Mesenchymal stem cell (in vitro differentiated cells and primary cell): ENCODE data around the gene MUC5AC.

ENCODE experiments used
- DNase-seq: peaks from one replicate; pipeline ENCODE4 v3.0.0-alpha.2; 2013
- H2AFZ ChIP-seq: one replicate; pipeline ENCODE4 v1.6.1; 2013; ENCODE audit warnings: low read depth, mild to moderate bottlenecking, control low read depth, inconsistent platforms, low read length, moderate library complexity
- H2AK5ac ChIP-seq: 2 replicates; pipeline ENCODE4 v1.6.1; 2013; ENCODE audit warnings: low read length, moderate library complexity, mild to moderate bottlenecking, inconsistent platforms; ENCODE audit not compliant: severe bottlenecking
- H2BK120ac ChIP-seq: one replicate; pipeline ENCODE4 v1.6.1; 2013; ENCODE audit warnings: low read depth, mild to moderate bottlenecking, inconsistent platforms, low read length, moderate library complexity
- H2BK12ac ChIP-seq, 2 experiments: one replicate each; pipeline ENCODE4 v1.6.1; 2013; ENCODE audit warnings: inconsistent platforms in 2 of 2, low read length in 2 of 2, mild to moderate bottlenecking in 2 of 2, moderate library complexity in 2 of 2, control low read depth in 1 of 2
- H2BK15ac ChIP-seq: one replicate; pipeline ENCODE4 v1.6.1; 2013; ENCODE audit warnings: mild to moderate bottlenecking, low read depth, inconsistent platforms; ENCODE audit not compliant: poor library complexity, severe bottlenecking
- H2BK5ac ChIP-seq: 2 replicates; pipeline ENCODE4 v1.6.1; 2013; ENCODE audit warnings: low read depth, mild to moderate bottlenecking, low read length, control low read depth, inconsistent platforms; ENCODE audit not compliant: poor library complexity, severe bottlenecking
- H3K14ac ChIP-seq, 2 experiments: one replicate each; pipeline ENCODE4 v1.6.1; 2013; ENCODE audit warnings: inconsistent platforms in 2 of 2, low read length in 2 of 2, control low read depth in 1 of 2, mild to moderate bottlenecking in 1 of 2, moderate library complexity in 1 of 2
- H3K18ac ChIP-seq, 2 experiments: one replicate each; pipeline ENCODE4 v1.6.1; 2013; ENCODE audit warnings: inconsistent platforms in 2 of 2, low read length in 2 of 2, control low read depth in 1 of 2, low read depth in 1 of 2, mild to moderate bottlenecking in 1 of 2
- H3K23ac ChIP-seq, 2 experiments: one replicate each; pipeline ENCODE4 v1.6.1; 2013; ENCODE audit warnings: inconsistent platforms in 2 of 2, low read length in 2 of 2, mild to moderate bottlenecking in 2 of 2, moderate library complexity in 2 of 2, control low read depth in 1 of 2
- H3K27ac ChIP-seq: 2 replicates; pipeline ENCODE4 v1.5.1; 2013; ENCODE audit warnings: mild to moderate bottlenecking, moderate library complexity, low read length, control low read depth, inconsistent platforms; ENCODE audit not compliant: poor library complexity, severe bottlenecking
- H3K27me3 ChIP-seq, 2 experiments: 2 replicates each; pipeline versions ENCODE4 v1.6.1 to v1.7.0; 2013; ENCODE audit warnings: low read length in 2 of 2, mild to moderate bottlenecking in 2 of 2, moderate library complexity in 2 of 2, control low read depth in 1 of 2, inconsistent platforms in 1 of 2; ENCODE audit not compliant: control insufficient read depth in 1 of 2, insufficient read depth in 1 of 2
- H3K36me3 ChIP-seq, 2 experiments: 2 replicates each; pipeline versions ENCODE4 v1.6.1 to v1.7.0; 2013; ENCODE audit warnings: low read length in 2 of 2, control low read depth in 1 of 2, inconsistent platforms in 1 of 2, low read depth in 1 of 2, mild to moderate bottlenecking in 1 of 2; ENCODE audit not compliant: insufficient read depth in 2 of 2, control insufficient read depth in 1 of 2
- H3K4ac ChIP-seq, 2 experiments: one replicate each; pipeline ENCODE4 v1.6.1; 2013; ENCODE audit warnings: inconsistent platforms in 2 of 2, low read length in 2 of 2, mild to moderate bottlenecking in 2 of 2, moderate library complexity in 2 of 2, control low read depth in 1 of 2, low read depth in 1 of 2
- H3K4me1 ChIP-seq: 2 replicates; pipeline ENCODE4 v1.6.1; 2013; ENCODE audit warnings: low read depth, low read length, control low read depth; ENCODE audit not compliant: control insufficient read depth, insufficient read depth
- H3K4me2 ChIP-seq: 2 replicates; pipeline ENCODE4 v1.6.1; 2013; ENCODE audit warnings: low read length, mild to moderate bottlenecking, inconsistent platforms; ENCODE audit not compliant: poor library complexity, severe bottlenecking
- H3K4me3 ChIP-seq, 2 experiments: 2 replicates each; pipeline versions ENCODE4 v1.5.1 to v1.7.0; 2013; ENCODE audit warnings: low read length in 2 of 2, mild to moderate bottlenecking in 2 of 2, control low read depth in 1 of 2, low read depth in 1 of 2; ENCODE audit not compliant: insufficient read depth in 1 of 2
- H3K79me1 ChIP-seq: replicated peaks from 2 replicates; pipeline ENCODE4 v1.6.1; 2013; ENCODE audit warnings: mild to moderate bottlenecking, control low read depth, low read length, inconsistent platforms; ENCODE audit not compliant: poor library complexity, severe bottlenecking
- H3K9ac ChIP-seq: 2 replicates; pipeline ENCODE4 v1.7.0; 2013; ENCODE audit warnings: mild to moderate bottlenecking, low read length, moderate library complexity
- H3K9me3 ChIP-seq: 2 replicates; pipeline ENCODE4 v1.7.0; 2013; ENCODE audit warnings: mild to moderate bottlenecking, low read length; ENCODE audit not compliant: control insufficient read depth
- H4K8ac ChIP-seq: one replicate; pipeline ENCODE4 v1.6.1; 2013; ENCODE audit warnings: inconsistent platforms, mild to moderate bottlenecking, low read length, moderate library complexity
- H4K91ac ChIP-seq: one replicate; pipeline ENCODE4 v1.6.1; 2013; ENCODE audit warnings: mild to moderate bottlenecking, low read length, inconsistent platforms
- WGBS: methylation state at CpG from one replicate; pipeline ENCODE4 v1.1.7; 2013; ENCODE audit warnings: mixed read lengths; 5-methylcytosine and 5-hydroxymethylcytosine counted together

MUC5AC gene

DNA sequence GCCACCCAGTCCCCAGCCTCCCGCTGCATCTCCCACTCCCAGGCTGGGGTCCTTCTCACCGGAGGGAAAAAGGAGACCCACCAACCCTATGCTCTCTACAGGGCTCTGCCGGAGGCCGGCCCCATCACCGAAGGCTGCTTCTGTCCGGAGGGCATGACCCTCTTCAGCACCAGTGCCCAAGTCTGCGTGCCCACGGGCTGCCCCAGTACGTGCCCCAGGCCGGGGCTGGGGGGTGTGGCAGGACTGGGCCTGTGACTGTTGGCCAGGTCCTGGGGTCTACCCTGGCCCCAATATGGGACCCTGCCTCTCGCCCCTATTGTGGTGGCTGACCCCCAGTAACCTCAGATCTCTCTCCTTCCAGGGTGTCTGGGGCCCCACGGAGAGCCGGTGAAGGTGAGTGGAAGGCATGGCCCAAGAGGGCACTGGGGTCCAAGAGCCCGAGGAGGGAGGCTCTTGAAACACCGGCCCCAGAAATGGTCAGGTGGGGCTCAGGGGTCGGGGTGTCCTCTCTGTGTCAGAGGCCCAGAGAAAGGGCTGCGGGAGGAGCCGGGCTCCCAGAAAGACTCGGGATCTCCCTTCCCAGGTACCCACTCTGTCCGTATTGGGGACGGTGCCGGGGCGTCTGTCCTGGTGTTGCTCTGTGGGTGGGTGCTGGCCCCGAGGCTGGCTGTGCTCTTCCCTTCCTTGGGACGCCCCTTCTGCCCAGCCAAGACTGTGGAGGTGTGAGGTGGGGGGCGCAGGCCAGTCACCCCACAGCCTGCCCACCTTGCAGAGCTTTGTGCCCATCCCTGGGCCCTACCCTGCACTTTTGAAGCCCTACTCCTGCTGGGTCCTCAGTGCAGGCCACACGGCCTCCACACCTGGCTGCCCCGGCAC, 39.0 kb downstream of the MUC5AC start:
- Histone ChIP-seq H2BK12ac (no peak overlapping the region), H3K23ac (no peak overlapping the region)
- WGBS: 82% methylated on average over 26 of the region's 28 CpGs

DNA sequence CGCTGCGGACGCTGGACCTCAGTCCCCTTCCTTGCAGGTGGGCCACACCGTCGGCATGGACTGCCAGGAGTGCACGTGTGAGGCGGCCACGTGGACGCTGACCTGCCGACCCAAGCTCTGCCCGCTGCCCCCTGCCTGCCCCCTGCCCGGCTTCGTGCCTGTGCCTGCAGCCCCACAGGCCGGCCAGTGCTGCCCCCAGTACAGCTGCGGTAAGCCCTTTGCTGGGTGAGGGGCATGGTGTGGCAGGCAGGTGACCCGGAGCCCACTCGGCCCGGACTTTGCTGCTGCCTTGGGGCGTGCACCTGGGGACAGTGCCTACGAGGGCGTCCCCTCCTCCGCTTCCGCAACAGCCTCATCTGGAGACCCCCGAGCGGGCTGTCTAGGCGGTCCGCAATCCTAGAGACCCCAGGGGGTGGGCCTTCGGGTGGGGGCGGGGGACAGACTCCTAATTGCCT, 39.7 kb downstream of the MUC5AC start:
- H2BK12ac ChIP-seq: no peak overlapping the region
- no peak overlapping the region for H4K8ac ChIP-seq
- H3K9ac ChIP-seq: no peak overlapping the region
- H3K4me1 ChIP-seq: peaks cover 1% of the 10 kb centered on the region
- no peaks in the 10 kb centered on the region for H3K9me3 ChIP-seq
- no peak overlapping the region for H2AK5ac ChIP-seq
- no peak overlapping the region for H2BK15ac ChIP-seq
- H3K23ac ChIP-seq: no peak overlapping the region
- no peak overlapping the region for H3K4ac ChIP-seq
- no peak overlapping the region for H2BK5ac ChIP-seq
- H3K27me3 ChIP-seq: peaks cover 4 to 46% of the 10 kb centered on the region in 2 experiments
- no peaks in the 10 kb centered on the region for H3K36me3 ChIP-seq
- 87% methylated on average over 29 of the region's 29 CpGs for WGBS
- no peak for DNase-seq
- no peak overlapping the region for H3K27ac ChIP-seq
- H3K4me3 ChIP-seq: no peak overlapping the region
- H3K4me2 ChIP-seq: no peak overlapping the region
- H2AFZ ChIP-seq: no peak overlapping the region
- H2BK120ac ChIP-seq: no peak overlapping the region
- no peaks in the 10 kb centered on the region for H3K79me1 ChIP-seq
- no peak overlapping the region for H3K18ac ChIP-seq
- H4K91ac ChIP-seq: no peak overlapping the region
- H3K14ac ChIP-seq: no peak overlapping the region

More for the DNA sequence above, 39.0 kb downstream of the MUC5AC start:
- H3K18ac ChIP-seq: no peak overlapping the region
- no peak overlapping the region for H2BK120ac ChIP-seq
- peaks cover 1% of the 10 kb centered on the region for H3K4me1 ChIP-seq
- peaks cover 4 to 39% of the 10 kb centered on the region in 2 experiments for H3K27me3 ChIP-seq
- no peak overlapping the region for H2AK5ac ChIP-seq
- no peaks in the 10 kb centered on the region for H3K79me1 ChIP-seq
- H3K4me2 ChIP-seq: no peak overlapping the region
- H3K14ac ChIP-seq: no peak overlapping the region
- no peak for DNase-seq
- no peak overlapping the region for H4K91ac ChIP-seq
- no peak overlapping the region for H3K4me3 ChIP-seq
- H3K9ac ChIP-seq: no peak overlapping the region
- H3K9me3 ChIP-seq: no peaks in the 10 kb centered on the region
- no peak overlapping the region for H4K8ac ChIP-seq
- no peak overlapping the region for H2AFZ ChIP-seq
- no peak overlapping the region for H2BK15ac ChIP-seq
- no peak overlapping the region for H3K27ac ChIP-seq
- no peak overlapping the region for H2BK5ac ChIP-seq
- no peak overlapping the region for H3K4ac ChIP-seq
- no peaks in the 10 kb centered on the region for H3K36me3 ChIP-seq

DNA sequence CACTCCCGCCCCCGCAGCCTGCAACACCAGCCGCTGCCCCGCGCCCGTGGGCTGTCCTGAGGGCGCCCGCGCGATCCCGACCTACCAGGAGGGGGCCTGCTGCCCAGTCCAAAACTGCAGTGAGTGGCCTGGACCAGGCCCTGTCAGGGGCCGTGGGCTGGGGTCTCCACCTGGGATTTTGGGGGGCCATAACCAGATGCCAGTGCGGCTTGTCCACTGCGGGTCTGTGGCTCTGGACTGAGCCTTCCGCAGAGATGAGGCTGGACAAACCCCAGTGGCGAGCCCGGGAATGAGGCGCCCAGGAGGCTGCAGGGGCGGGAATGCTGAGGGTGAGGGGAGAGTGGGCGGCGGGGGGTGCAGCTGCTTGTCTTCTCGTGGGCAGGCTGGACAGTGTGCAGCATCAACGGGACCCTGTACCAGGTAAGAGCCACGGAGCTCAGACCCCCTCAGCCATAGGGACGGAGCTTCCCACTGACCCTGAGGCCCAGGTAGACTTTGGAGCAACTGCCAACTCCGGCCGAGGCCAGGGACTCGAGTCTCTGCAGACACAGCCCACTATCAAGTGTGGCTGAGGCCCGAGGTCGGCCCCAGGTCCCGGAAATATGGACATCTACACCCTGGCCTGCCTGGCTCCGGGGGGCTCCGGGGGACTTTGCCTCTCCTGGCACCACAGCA, 40.3 kb downstream of the MUC5AC start:
- WGBS: 89% methylated on average over 33 of the region's 33 CpGs
- H2BK15ac ChIP-seq: no peak overlapping the region
- no peak overlapping the region for H4K91ac ChIP-seq

DNA sequence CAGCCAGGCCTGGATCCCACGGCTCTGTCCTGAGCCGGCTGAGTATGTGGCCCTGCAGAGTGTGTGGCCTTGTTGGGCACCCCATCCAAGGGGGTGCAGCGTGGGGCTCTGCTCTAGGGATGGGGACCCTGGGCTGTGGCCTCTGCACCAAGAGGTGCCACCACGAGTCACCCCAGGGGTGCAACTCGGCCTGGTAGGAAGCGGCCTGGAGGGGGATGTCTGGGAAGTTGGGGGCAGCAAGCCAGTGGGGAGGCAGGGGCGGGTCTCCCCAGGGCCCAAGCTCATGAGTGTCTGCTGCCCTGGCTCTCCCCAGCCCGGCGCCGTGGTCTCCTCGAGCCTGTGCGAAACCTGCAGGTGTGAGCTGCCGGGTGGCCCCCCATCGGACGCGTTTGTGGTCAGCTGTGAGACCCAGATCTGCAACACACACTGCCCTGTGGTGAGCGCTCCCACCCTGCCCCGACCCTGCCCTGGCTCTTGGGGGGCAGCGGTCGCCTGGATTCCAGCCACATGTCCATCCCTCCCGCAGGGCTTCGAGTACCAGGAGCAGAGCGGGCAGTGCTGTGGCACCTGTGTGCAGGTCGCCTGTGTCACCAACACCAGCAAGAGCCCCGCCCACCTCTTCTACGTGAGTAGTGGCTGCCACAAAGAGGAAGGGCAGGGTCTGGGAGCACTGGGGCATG, 40.9 kb downstream of the MUC5AC start:
- no peak overlapping the region for H2BK12ac ChIP-seq
- H3K4ac ChIP-seq: no peak overlapping the region
- 85% methylated on average over 26 of the region's 26 CpGs for WGBS
- no peak for DNase-seq
- no peak overlapping the region for H3K27ac ChIP-seq
- H3K23ac ChIP-seq: no peak overlapping the region
- no peaks in the 10 kb centered on the region for H3K36me3 ChIP-seq
- H2BK120ac ChIP-seq: no peak overlapping the region
- no peak overlapping the region for H2BK15ac ChIP-seq
- H2AFZ ChIP-seq: no peak overlapping the region
- no peak overlapping the region for H4K8ac ChIP-seq
- peaks cover 0 to 55% of the 10 kb centered on the region in 2 experiments for H3K27me3 ChIP-seq
- no peaks in the 10 kb centered on the region for H3K79me1 ChIP-seq
- H2AK5ac ChIP-seq: no peak overlapping the region
- H3K9ac ChIP-seq: no peak overlapping the region
- H3K18ac ChIP-seq: no peak overlapping the region
- peak overlapping the region in 1 of 2 experiments; percentile 3 for H3K4me3 ChIP-seq
- H3K14ac ChIP-seq: no peak overlapping the region
- no peak overlapping the region for H3K4me2 ChIP-seq
- no peak overlapping the region for H2BK5ac ChIP-seq
- no peak overlapping the region for H4K91ac ChIP-seq
- no peaks in the 10 kb centered on the region for H3K9me3 ChIP-seq
- peaks cover 10% of the 10 kb centered on the region for H3K4me1 ChIP-seq

More for the DNA sequence above, 40.3 kb downstream of the MUC5AC start:
- no peak overlapping the region for H2BK120ac ChIP-seq
- H3K36me3 ChIP-seq: no peaks in the 10 kb centered on the region
- H2AK5ac ChIP-seq: no peak overlapping the region
- no peak overlapping the region for H2AFZ ChIP-seq
- H3K79me1 ChIP-seq: no peaks in the 10 kb centered on the region
- H3K4me3 ChIP-seq: no peak overlapping the region
- no peak overlapping the region for H3K23ac ChIP-seq
- DNase-seq: no peak
- peaks cover under 1 to 48% of the 10 kb centered on the region in 2 experiments for H3K27me3 ChIP-seq
- no peak overlapping the region for H3K4me2 ChIP-seq
- H3K9me3 ChIP-seq: no peaks in the 10 kb centered on the region
- no peak overlapping the region for H4K8ac ChIP-seq
- H3K4ac ChIP-seq: no peak overlapping the region
- no peak overlapping the region for H3K14ac ChIP-seq
- no peak overlapping the region for H2BK12ac ChIP-seq
- no peak overlapping the region for H3K9ac ChIP-seq
- peaks cover 4% of the 10 kb centered on the region for H3K4me1 ChIP-seq
- no peak overlapping the region for H2BK5ac ChIP-seq
- no peak overlapping the region for H3K27ac ChIP-seq
- no peak overlapping the region for H3K18ac ChIP-seq
